GM12801 (cell line): ENCODE measurements around the gene SMARCC1.

Source experiments
- CTCF ChIP-seq: IDR thresholded peaks from one replicate; pipeline ENCODE4 v1.5.1; 2011; ENCODE audit warnings: control low read depth; ENCODE audit not compliant: insufficient read length; ENCODE audit errors: extremely low read depth

SMARCC1 gene

GRCh38 chr3:47802734-47803479, 21.2 kb upstream of the SMARCC1 start, which contains the start of gene DHX30:
Gene DHX30, plus strand, starts transcription at chr3:47803138. Its CDS starts 7,546 bp downstream, at chr3:47810684.
- no peak for TF ChIP-seq CTCF

DNA sequence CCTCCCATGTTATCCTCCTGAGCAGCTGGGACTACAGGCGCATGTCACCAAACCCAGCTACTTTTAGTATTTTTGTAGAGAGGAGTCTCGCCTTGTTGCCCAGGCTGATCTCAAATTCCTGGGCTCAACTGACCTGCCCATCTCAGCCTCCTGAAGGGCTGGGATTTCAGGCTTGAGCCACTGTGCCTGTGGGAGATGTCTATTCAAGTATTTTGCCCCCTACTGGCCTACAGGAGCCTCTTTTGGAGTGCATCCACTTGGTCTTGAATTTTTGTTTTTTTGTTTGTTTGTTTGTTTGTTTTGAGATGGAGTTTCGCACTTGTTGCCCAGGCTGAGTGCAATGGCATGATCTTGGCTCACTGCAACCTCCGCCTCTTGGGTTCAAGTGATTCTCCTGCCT, 18.0 kb upstream of the SMARCC1 start:
- no peak for TF ChIP-seq CTCF

GRCh38 chr3:47794544-47794943, 12.9 kb upstream of the SMARCC1 start:
- TF ChIP-seq CTCF: no peak

GRCh38 chr3:47792699-47793098, 11.0 kb upstream of the SMARCC1 start:
- TF ChIP-seq CTCF: no peak

- no peak for TF ChIP-seq CTCF
These were observed 9.6 kb upstream of the SMARCC1 start for GRCh38 chr3:47791193-47791855.

DNA sequence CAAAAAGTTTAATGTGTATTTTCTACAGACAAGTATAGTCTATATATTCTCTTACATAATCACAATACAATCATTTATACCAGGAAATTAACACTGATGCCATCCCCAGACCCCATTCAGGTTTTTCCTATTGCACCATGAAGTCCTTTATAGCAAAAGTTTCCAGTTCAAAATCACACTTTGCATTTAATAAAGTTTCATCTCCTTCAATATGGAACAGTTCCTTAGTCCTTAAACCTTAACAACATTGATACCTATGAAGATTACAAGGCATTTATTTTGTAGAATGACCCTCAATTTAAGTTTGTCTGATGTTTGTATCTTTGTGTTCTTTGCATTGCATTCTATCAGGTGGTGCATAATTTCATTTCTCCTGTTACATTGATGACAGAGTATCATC, 2.0 kb upstream of the SMARCC1 start:
- TF ChIP-seq CTCF: no peak

DNA sequence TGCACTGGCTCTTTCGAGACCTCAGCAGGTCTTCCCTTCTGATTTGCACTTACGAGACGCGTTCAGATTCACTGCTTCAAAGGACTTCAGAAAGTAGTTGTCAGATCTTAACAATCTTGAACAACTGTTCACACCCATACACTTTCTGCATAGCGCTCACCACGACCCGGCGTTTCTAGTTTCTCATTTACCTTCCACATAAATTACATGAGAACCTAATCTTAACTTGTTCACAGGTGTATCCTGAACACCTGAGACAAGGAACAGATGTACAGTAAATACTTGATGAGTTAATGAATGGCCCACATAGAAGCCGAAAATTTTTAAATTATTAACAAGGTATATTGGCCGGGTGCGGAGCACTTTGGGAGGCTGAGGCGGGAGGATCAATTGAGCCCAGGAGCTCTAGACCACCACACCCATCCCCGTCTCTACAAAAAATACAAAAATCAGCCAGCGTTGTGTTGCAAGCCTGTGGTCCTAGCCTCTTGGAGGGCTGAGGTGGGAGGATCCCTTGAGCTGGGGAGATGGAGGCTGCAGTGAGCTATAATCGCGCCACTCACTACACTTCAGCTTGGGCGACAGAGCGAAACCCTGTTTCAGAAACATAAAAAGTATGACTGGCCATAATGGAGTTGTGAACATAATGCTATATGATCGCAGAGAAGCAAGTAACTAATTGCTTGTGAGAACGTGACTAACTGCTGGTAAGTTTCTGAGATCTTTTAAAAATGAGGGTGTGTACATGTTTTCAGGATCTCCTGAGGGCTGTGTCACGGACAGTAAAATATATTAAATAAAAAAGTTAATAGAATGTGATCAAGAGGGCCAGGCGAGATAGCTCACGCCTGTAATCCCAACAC, 984 bp upstream of the SMARCC1 start:
- TF ChIP-seq CTCF: no peak
